Non-pigmented ciliary epithelial cell (primary cell): ENCODE measurements around the gene LRMDA.
A peak's percentile ranks its signal among the peaks of the same experiment; 100 is the strongest.
"Not testable (repeated sequence)": the region's sequence is repeated elsewhere in the genome, so short reads cannot be mapped to it uniquely, and the experiment has no call there.

Source experiments
- DNase-seq: peaks from one replicate; pipeline ENCODE4 v3.0.0-alpha.2; 2010; ENCODE audit warnings: low read depth

The LRMDA gene

GRCh38 chr10:75746356-75746755 lies 314.9 kb downstream of the LRMDA start:
- no peak for DNase-seq

- not testable (repeated sequence) for DNase-seq
Observed at GRCh38 chr10:75750093-75750875, 318.9 kb downstream of the LRMDA start.

GRCh38 chr10:75751232-75751631 lies 319.8 kb downstream of the LRMDA start:
- no peak for DNase-seq

DNA sequence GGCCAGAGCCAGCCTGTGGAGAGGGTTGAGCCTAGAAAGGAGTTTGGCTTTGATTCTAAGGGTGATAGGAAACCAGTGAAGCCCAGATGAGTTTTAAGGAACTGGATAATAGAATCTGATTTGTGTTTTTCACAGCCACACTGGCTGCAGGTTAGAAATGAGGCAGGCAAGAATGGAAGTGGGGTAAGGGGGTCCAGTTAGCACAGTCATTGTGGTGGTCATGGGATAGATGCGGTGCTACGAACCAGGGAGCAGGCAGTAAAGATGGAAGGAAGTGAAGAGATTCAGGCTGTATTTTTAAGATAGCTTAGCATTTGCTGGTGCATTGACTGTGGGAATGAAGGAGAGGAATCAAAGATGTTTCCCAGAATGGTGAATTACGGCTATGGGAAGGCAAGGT lies 322.2 kb downstream of the LRMDA start:
- DNase-seq = no peak

- DNase-seq = no peak
Observed at GRCh38 chr10:75754096-75754831, 322.8 kb downstream of the LRMDA start.

DNA sequence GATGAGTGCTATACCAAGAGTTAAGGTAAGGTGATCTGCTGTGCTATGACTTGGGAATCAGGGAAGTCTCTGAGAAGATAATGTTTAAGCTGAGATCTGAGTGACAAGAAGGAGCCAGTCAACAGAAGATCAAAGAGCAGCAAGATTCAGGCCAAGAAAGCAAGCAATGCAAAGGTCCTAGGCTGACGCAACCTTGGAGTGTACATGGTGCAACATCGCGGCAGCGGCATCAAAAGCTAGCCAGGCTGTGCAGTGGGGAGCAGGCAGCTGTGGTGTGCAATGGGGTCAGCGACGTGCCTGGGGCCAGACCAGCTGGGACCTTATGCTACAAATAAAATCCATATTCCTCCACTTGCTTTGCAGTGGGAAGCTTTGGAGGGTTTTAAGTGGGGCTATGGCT lies 324.1 kb downstream of the LRMDA start:
- DNase-seq = no peak

- DNase-seq = no peak
Observed at GRCh38 chr10:75761289-75761688, 329.9 kb downstream of the LRMDA start.

- DNase-seq = no peak
Observed at GRCh38 chr10:75762431-75762802, 331.0 kb downstream of the LRMDA start.

DNA sequence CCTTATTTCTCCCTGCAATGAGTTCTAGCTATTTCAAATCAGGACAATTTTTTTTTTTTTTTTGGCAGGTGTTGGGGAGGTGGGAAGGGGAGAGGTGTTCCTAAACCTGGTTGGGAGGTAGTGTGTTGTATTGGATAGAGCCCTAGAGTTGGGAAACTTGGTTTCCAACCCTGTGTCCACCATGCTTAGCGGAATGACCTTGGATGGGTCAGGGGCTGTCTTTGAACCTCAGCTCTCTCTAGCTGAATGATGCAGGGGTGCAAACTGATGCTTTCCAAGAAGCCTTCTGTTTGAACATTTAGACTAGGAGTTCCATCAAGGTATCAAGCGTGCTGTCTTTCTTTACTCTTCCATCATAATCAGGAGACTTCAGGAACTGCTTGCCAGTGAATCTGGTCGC lies 332.2 kb downstream of the LRMDA start:
- DNase-seq = no peak

DNA sequence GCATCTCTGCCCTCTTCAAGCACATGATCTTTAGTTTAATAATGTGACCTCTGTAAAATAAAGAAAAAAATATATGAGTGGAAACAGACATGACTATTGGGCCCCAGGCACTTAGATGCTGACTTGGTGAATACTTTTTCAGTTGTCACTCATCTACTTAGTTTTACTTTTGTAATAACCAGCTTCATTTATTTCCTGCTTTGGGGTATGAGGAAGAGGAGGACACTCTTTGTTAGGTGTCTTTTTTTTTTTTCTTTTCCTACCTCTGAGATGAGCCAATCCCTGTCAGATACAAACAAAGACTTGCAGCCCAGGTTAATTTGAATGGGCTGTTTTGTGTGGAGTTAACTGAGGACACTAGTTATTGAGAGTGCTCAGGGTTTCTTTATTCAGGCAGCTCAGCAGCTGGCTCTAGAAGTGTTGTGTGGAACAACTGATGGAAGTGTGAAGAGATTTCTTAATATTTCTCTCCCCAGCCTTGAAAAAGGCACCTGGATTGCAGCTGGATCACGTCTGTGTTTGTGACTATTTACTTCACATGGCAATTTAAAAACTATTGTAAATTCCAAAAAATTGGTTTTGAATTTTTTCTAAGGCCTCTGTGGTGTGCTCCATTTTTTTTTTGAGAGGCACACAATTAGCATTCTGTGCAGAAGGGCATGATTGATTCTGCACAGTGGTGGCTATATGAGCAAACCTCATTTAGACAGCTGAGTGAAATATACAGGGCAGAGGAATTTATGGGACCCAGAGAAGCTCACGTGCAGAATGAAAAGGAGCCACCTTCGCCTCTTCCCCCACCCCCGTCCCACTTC lies 333.8 kb downstream of the LRMDA start:
- DNase-seq = no peak

DNA sequence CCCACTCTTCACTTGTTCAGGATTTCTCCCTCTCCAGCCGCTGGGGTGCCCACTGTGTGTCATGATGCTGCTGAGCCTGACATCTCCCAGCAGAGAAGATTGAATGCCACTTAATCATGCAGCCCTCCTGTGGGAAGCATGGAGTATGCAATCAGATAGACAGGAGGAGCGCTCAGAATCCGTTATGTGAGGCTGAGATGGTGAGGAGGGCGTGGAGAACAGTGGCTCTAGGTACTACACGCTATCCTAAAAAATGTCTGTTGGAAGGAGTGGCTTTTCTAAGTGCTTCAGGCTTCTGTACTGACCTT lies 334.3 kb downstream of the LRMDA start:
- DNase-seq = no peak

DNA sequence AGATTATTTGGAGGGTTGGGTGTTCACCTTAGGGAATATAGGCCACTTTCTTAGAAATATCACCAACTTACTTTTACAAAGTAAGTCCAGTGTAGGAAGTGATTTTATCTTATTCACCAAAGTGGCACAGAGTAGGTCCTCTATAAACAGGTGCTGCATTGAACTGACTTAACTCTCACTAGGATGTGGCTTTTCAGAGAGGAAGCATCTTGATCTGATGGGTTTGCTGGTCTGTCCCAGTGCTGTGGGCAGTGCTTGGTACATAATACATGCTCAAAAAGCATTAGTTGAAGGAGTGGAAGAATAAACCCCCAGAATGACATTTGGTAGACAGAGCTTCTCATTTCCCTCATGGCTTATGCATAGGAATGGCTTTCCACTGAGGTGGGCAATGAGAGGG lies 334.7 kb downstream of the LRMDA start:
- no peak for DNase-seq

DNA sequence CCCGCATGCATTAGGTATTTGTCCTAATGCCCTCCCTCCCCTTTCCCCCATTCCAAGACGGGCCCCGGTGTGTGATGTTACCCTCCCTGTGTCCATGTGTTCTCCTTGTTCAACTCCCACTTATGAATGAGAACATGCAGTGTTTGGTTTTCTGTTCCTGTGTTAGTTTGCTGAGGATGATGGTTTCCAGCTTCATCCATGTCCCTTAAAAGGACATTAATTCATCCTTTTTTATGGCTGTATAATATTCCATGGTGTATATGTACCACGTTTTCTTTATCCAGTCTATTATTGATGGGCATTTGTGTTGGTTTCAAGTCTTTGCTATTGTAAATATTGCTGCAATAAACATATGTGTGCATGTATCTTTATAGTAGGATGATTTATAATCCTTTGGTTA lies 335.3 kb downstream of the LRMDA start:
- DNase-seq = not testable (repeated sequence)

- no peak for DNase-seq
Observed at GRCh38 chr10:75770626-75771081, 339.2 kb downstream of the LRMDA start.

- no peak for DNase-seq
Observed at GRCh38 chr10:75771606-75772005, 340.2 kb downstream of the LRMDA start.

DNA sequence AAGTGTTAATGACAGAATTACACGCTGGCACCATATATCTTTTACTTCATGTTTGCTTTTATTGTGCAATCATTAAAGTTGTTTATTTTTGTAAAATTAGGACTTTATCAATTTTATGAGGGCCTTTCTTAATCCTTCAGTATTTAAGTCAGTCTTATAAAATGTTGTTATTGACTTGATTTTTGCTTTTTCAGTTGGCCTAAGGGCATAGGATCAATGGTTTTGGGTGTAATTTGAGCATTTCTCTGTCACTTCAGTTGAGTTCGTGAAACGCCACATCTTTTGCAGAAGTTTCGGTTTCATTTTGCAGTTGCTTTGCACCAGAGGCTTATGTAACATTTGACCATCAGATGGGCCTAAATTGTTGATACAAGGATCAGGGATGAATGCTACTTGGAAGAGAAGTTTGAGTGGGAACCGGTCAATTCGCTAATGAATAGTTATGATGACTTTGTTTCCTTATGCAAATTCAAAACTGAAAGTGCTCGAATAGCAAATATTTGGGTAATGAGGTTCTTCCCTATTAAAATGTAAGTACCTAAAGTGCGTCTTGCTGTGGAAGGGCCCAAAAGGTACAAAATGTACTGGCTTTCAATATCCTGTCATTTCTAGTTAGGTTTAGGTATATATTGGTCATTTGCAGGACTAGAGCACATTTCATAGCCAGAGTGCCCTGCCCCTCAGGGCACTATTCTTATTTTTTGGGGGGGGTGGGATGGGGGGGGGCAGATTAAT lies 340.9 kb downstream of the LRMDA start:
- no peak for DNase-seq

GRCh38 chr10:75773231-75773780 lies 341.9 kb downstream of the LRMDA start:
- peak; percentile 50 for DNase-seq

DNA sequence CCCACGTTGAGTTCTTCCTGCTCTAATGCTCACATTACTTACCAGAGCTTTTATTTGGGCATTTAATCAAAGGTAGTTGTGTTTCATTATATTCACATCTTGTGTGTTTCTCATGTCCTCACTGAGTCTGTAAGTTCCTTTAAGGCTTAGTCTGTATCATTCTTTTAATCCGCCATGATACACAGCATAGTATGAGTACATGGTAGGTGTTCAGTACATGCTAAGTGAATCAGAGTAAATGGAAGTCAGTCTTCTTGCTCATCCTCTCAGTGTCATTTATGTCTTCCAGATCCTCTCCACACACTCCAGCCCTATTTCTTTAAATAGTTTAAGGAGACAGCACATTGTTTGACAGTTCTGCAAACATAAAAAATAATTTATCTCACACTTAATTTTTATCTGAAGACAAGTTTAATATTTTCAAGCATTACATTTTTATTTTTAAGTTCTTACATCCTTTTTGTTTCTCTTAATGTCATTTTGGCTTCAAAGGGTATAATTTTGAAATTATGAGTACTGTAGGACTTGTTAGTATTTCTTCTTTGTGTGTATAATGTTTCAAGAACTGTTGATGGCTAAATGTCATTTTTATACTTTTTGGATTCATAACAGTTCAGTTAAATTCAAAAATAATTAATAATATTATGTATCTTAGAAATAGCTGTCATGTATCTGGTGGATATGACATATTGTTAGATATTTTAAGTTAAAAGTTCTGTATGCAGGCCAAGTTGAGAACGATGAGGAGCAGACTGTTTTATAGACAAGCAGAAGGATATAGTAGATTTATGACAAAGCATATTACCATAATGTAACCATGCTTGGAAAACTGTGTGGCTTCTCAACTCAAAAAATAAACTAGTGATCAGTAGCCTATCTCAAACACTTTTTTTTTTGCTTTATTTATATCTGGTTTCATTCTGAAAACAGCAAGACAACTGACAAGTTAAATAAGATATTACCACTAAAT lies 342.7 kb downstream of the LRMDA start:
- DNase-seq = no peak

GRCh38 chr10:75774783-75775490 lies 343.5 kb downstream of the LRMDA start:
- DNase-seq = no peak
